Tibial artery (tissue), 4 donors: ENCODE results near the gene YIF1A.

Experiments
- DNase-seq, 2 donors: peaks; one replicate each; pipeline ENCODE4 v3.0.0-alpha.2; 2019
- H3K27ac ChIP-seq, 2 donors: fragments of 200-600 bp; sonication (generic) in 1 of 2; 1 replicate in 1 of 2; 2 replicates in 1 of 2; pipeline ENCODE4 v1.5.1; 2018 to 2019; ENCODE audit warnings: mild to moderate bottlenecking in 1 of 2
- H3K27me3 ChIP-seq, 2 donors: fragments of 200-600 bp; sonication (generic) in 1 of 2; one replicate each; pipeline versions ENCODE4 v1.5.1 to v1.6.0; 2016 to 2019
- H3K36me3 ChIP-seq, 3 donors: fragments of 200-600 bp; sonication (generic) in 2 of 3; one replicate each; pipeline ENCODE4 v1.5.1; 2016 to 2019; ENCODE audit warnings: mild to moderate bottlenecking in 2 of 3
- H3K4me1 ChIP-seq, 4 donors: fragments of 200-600 bp; sonication (generic) in 2 of 4; 1 replicate in 3 of 4; 2 replicates in 1 of 4; pipeline ENCODE4 v1.5.1; 2016 to 2019
- H3K4me3 ChIP-seq, 2 donors: fragments of 200-600 bp; sonication (generic) in 1 of 2; 1 replicate in 1 of 2; 2 replicates in 1 of 2; pipeline ENCODE4 v1.5.1; 2018 to 2019; ENCODE audit warnings: mild to moderate bottlenecking in 2 of 2
- H3K9me3 ChIP-seq, 3 donors: fragments of 200-600 bp; sonication (generic) in 1 of 3; one replicate each; pipeline ENCODE4 v1.5.1; 2016 to 2019
- intact Hi-C: fragments of 100-400 bp; cut with DNase I; formaldehyde crosslinking; loops from one replicate; pipeline ENCODE4 v1.15.0; 2023; ENCODE audit warnings: low total_unique reads
- TF ChIP-seq, protein P1 (sequence below), 2 experiments: fragments of 200-600 bp in 1 of 2; fragments of 450-650 bp in 1 of 2; IDR thresholded peaks; one replicate each; pipeline ENCODE4 v1.5.1; 2017 to 2019; ENCODE audit warnings: antibody characterized with exemption in 2 of 2, mild to moderate bottlenecking in 1 of 2, moderate library complexity in 1 of 2

Gene YIF1A

DNA sequence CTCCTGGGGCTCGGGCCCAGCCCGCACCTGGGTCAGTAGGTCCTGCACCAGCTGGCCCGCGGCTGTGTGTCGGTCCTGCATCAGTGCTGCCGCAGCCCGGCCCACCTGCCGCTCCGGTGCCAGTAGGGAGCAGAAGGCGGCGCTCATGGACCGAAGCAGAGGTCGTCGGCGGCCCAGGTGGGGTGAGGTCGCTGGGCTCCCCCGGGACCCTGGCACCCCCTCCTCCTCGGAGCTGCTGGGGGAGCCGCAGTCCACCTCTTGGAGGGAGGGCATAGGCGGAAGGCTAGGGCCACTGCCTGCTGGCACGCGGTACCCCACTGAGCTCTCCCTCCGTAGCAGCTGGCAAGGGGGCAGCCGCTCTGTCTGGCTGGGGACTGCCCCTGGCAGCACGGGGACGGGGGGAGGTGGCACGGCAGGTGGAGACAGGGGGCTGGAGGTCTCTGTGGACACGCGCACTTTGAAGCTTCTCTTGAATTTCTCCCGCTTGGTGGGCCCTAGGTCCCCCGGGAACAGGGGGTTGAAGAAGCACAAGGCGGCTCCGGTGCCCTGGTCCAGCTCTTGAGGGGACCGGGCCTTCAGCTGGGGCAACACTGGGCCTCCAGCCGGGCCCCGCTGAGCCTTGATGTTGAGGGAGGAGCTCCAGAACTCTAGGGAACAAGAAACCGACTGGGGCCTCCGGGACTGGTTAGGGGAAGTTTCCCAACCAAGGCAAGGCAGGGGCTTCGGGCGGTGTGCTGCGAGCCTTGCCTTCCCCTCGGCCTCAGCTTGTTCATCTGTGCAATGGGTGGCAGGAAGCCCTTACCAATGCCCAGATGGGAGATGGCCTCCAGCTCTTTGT, 45.9 kb upstream of the YIF1A start:
- H3K4me3 ChIP-seq = peak overlapping the region; percentile 54 to 66
- intact Hi-C loops = no loop called here
- H3K27me3 ChIP-seq = no peaks in the 10 kb centered on the region
- TF ChIP-seq, protein P1, sequence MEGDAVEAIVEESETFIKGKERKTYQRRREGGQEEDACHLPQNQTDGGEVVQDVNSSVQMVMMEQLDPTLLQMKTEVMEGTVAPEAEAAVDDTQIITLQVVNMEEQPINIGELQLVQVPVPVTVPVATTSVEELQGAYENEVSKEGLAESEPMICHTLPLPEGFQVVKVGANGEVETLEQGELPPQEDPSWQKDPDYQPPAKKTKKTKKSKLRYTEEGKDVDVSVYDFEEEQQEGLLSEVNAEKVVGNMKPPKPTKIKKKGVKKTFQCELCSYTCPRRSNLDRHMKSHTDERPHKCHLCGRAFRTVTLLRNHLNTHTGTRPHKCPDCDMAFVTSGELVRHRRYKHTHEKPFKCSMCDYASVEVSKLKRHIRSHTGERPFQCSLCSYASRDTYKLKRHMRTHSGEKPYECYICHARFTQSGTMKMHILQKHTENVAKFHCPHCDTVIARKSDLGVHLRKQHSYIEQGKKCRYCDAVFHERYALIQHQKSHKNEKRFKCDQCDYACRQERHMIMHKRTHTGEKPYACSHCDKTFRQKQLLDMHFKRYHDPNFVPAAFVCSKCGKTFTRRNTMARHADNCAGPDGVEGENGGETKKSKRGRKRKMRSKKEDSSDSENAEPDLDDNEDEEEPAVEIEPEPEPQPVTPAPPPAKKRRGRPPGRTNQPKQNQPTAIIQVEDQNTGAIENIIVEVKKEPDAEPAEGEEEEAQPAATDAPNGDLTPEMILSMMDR (IDR thresholded peaks at IDR 0.05) = no peak
- H3K9me3 ChIP-seq = no peaks in the 10 kb centered on the region
- H3K27ac ChIP-seq = no peak overlapping the region
- DNase-seq = peak in 1 of 2 donors; percentile 22
- peaks cover 0 to 36% (median 25%) of the 10 kb centered on the region in 4 donors for H3K4me1 ChIP-seq
- peaks cover 6 to 58% (median 26%) of the 10 kb centered on the region in 3 donors for H3K36me3 ChIP-seq

DNA sequence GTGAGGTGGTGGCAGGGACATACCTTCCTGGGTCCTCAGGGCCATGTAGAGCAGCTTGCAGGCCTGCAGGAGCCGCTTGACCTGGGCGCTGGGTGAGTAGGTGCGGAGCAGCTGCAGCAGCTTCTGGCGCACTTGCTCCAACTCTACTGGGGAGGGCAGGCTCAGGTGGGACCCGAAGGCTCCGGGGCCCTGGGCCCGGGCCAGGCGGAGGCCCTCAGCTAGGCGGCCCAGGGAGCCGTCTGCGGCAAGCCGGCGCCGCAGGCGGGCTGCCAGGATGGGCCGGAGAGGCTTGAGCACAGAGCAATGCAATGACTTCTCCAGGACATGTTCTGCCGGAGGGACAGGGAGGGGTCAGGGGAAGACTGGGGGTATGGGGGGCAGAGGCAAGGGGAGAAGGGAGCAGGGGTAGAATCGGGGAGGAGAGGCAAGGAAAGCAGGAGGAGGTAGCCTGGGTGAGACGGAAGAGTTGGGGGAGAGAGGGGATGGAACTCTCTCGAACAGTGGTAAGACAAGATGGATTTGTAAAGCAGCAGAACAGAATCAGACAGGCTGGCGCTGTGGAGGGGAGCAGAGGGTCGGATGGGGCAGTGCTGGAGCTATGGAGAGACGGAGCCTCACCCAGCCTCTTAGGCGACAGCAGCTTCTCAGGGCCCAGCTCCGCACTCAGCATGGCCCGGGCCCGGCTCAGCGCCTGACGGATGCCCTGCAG, 45.1 kb upstream of the YIF1A start:
- no peak overlapping the region for H3K27ac ChIP-seq
- H3K4me3 ChIP-seq = no peak overlapping the region
- no peaks in the 10 kb centered on the region for H3K9me3 ChIP-seq
- peak in 1 of 2 donors; percentile 13 for DNase-seq
- TF ChIP-seq, protein P1 (IDR thresholded peaks at IDR 0.05) = no peak
- intact Hi-C loops = no loop called here
- H3K4me1 ChIP-seq = peaks cover 0 to 37% (median 25%) of the 10 kb centered on the region in 4 donors
- H3K36me3 ChIP-seq = peaks cover under 1 to 51% (median 18%) of the 10 kb centered on the region in 3 donors
- H3K27me3 ChIP-seq = no peaks in the 10 kb centered on the region

DNA sequence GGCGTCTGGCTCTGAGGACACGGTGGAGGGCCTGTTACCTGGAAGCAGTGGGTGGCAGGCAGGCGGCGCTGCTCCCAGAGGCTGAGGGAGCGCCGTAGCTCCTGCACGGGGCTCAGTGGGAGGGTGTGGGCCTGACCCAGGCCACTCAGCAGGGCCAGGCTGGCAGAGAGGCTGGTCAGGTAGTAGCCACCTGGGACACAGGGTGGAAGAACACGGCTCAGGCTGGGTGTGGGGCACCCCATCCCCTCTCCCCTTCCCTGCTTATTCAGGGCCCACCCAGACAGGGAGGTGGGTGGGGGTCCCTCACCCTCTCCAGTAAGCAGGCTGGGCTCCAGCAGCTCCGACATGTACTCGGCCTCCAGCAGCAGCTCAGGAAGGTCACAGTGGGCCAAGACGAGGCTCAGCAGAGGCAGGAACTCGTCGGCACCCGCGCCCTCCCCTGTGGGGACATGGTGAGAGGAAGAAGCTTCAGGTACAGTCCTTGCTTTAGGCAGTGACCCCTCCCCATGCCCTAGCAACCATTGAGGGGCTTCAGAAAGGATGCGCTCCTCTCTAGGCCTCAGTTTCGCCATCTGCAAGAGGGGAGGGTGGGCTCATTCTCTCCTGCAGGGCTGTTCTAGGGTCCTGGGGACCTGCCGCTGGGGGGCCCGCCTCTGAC, 44.4 kb upstream of the YIF1A start:
- Histone ChIP-seq H3K36me3 (peaks cover 0 to 44% (median 14%) of the 10 kb centered on the region in 3 donors), H3K4me1 (peaks cover 0 to 41% (median 29%) of the 10 kb centered on the region in 4 donors), H3K9me3 (no peaks in the 10 kb centered on the region), H3K27ac (no peak overlapping the region), H3K4me3 (no peak overlapping the region), H3K27me3 (no peaks in the 10 kb centered on the region)
- TF ChIP-seq, protein P1 (IDR thresholded peaks at IDR 0.05) = no peak
- peak in 1 of 2 donors; percentile 2 for DNase-seq
- intact Hi-C loops = no loop called here

DNA sequence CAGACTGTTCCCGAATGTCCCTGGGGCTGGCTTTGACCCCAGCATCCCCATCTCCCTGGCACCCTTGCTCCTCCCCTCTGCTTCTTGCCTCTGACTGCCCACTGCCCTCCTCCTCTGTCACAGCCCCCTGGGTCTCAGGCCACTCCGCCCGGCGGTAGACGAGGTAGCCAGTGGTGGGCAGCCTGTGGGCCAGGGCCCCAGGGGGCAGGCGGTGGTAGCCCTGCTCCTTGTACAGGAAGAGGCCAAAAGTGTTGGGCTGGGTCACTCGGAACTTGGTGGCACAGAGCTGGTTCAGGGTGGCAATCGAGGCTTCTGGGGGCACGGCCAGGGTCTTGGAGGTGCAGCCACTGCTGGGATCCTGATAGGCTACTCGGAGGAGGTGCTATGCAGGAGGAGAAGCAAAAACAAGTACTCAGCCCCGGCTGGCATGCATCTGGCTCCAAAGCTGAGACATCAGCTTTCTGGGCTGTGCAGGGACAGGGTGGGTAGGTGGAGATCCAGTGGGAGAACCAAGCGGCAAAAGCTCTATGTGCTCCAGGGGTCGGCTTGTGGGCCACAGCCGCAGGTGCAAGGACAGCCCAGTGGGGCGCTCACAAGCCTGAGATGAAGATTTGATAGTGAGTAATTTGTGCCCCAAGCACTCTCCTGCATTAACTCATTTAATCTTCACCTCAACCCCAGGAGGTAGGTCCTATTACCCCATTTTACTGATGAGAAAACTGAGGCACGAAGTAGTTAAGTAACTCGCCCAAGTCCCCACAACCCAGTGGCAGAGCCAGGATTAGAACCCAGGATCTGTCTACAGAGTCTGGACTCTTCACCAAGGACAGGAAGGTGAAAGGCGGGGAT, 43.7 kb upstream of the YIF1A start:
- no peaks in the 10 kb centered on the region for H3K27me3 ChIP-seq
- TF ChIP-seq, protein P1 (IDR thresholded peaks at IDR 0.05) = no peak
- H3K9me3 ChIP-seq = no peaks in the 10 kb centered on the region
- no peak overlapping the region for H3K4me3 ChIP-seq
- peaks cover 0 to 36% (median 12%) of the 10 kb centered on the region in 3 donors for H3K36me3 ChIP-seq
- DNase-seq = peak in 1 of 2 donors; percentile 4
- intact Hi-C loops = no loop called here
- no peak overlapping the region for H3K27ac ChIP-seq
- peaks cover 0 to 42% (median 33%) of the 10 kb centered on the region in 4 donors for H3K4me1 ChIP-seq
